ENCODE measurements around the gene LILRA6.

The LILRA6 gene

GRCh38 chr19:54204767-54205468, 37.7 kb downstream of the LILRA6 start:
- H3K4me3 ChIP-seq (ENCODE audit: low read depth, low read length) = no peak overlapping the region
- TF ChIP-seq, protein P1, sequence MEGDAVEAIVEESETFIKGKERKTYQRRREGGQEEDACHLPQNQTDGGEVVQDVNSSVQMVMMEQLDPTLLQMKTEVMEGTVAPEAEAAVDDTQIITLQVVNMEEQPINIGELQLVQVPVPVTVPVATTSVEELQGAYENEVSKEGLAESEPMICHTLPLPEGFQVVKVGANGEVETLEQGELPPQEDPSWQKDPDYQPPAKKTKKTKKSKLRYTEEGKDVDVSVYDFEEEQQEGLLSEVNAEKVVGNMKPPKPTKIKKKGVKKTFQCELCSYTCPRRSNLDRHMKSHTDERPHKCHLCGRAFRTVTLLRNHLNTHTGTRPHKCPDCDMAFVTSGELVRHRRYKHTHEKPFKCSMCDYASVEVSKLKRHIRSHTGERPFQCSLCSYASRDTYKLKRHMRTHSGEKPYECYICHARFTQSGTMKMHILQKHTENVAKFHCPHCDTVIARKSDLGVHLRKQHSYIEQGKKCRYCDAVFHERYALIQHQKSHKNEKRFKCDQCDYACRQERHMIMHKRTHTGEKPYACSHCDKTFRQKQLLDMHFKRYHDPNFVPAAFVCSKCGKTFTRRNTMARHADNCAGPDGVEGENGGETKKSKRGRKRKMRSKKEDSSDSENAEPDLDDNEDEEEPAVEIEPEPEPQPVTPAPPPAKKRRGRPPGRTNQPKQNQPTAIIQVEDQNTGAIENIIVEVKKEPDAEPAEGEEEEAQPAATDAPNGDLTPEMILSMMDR (IDR thresholded peaks at IDR 0.05; ENCODE audit: low read depth, low read length) = no peak
- in situ Hi-C loops (cut with HindIII; ENCODE audit: low sequenced_read_pairs) = no loop called here
- no peak for DNase-seq (ENCODE audit: low read depth, low spot score)

GRCh38 chr19:54203151-54203611, 39.4 kb downstream of the LILRA6 start:
- H3K4me3 ChIP-seq (ENCODE audit: low read depth, low read length) = no peak overlapping the region
- in situ Hi-C loops (cut with HindIII; ENCODE audit: low sequenced_read_pairs) = no loop called here
- DNase-seq (ENCODE audit: low read depth, low spot score) = no peak
- TF ChIP-seq, protein P1 (IDR thresholded peaks at IDR 0.05; ENCODE audit: low read depth, low read length) = no peak

DNA sequence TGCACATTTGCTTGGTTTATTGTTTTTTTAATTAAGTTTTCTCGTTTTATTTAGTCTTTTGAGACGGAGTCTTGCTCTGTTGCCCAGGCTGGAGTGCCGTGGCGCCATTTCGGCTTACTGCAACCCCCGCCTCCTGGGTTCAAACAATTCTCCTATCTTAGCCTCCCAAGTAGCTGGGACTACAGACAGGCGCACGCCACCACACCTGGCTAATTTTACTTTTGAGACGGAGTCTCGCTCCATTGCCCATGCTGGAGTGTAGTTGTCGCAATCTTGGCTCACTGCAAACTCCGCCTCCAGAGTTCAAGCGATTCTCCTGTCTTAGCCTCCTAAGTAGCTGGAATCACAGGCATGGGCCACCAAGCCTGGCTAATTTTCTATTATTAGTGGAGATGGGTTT, 40.6 kb downstream of the LILRA6 start:
- no peak for DNase-seq (ENCODE audit: low read depth, low spot score)
- in situ Hi-C loops (cut with HindIII; ENCODE audit: low sequenced_read_pairs) = no loop called here
- H3K4me3 ChIP-seq (ENCODE audit: low read depth, low read length) = peak overlapping the region; percentile 95
- TF ChIP-seq, protein P1 (IDR thresholded peaks at IDR 0.05; ENCODE audit: low read depth, low read length) = no peak

- DNase-seq (ENCODE audit: low read depth, low spot score) = no peak
- TF ChIP-seq, protein P1 (IDR thresholded peaks at IDR 0.05; ENCODE audit: low read depth, low read length) = no peak
- H3K4me3 ChIP-seq (ENCODE audit: low read depth, low read length) = peak overlapping the region; percentile 95
- in situ Hi-C loops (cut with HindIII; ENCODE audit: low sequenced_read_pairs) = no loop called here
Observed at GRCh38 chr19:54201172-54201701, 41.4 kb downstream of the LILRA6 start.

GRCh38 chr19:54199401-54199800, 43.2 kb downstream of the LILRA6 start:
- TF ChIP-seq, protein P1 (IDR thresholded peaks at IDR 0.05; ENCODE audit: low read depth, low read length) = no peak
- no peak overlapping the region for H3K4me3 ChIP-seq (ENCODE audit: low read depth, low read length)
- in situ Hi-C loops (cut with HindIII; ENCODE audit: low sequenced_read_pairs) = no loop called here
- DNase-seq (ENCODE audit: low read depth, low spot score) = no peak

DNA sequence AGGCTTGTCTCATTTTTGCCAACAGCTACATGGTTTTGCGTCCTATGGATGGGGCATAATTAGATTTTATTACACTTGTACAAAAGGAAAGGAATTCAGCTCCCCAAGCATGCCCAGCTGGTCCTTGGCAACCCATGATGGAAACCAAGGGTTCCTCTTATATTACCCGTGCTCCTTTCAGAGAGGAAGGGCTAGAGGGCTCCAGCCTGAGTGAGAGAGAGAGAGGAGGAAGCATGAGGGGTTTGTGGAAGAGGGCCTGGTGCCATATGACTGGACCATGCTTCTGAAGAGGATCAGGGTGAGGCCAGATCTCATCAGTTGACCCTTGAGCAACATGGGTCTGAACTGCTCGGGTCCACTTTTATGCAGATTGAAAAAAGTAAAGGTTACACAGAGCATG, 45.5 kb downstream of the LILRA6 start:
- H3K4me3 ChIP-seq (ENCODE audit: low read depth, low read length) = no peak overlapping the region
- DNase-seq (ENCODE audit: low read depth, low spot score) = no peak
- TF ChIP-seq, protein P1 (IDR thresholded peaks at IDR 0.05; ENCODE audit: low read depth, low read length) = no peak
- in situ Hi-C loops (cut with HindIII; ENCODE audit: low sequenced_read_pairs) = no loop called here
